K562 treated with DMSO at 1 percent for 12 hours (cell line): ENCODE results near the gene PSMD12. TPM values are rescaled to one million over a fixed set of nuclear protein-coding genes. Genes with fewer than 3 reads are reported as not detected.

ENCODE experiments used
- total RNA-seq: library from RNA; unstranded; fragments of 300-600 nt; gene quantifications from 2 replicates; pipeline ENCODE4 v1.2.3, GENCODE V29; 2022; ENCODE audit not compliant: insufficient read depth

The PSMD12 gene
- 29.4 and 61.4 TPM in 2 replicates for total RNA-seq

DNA sequence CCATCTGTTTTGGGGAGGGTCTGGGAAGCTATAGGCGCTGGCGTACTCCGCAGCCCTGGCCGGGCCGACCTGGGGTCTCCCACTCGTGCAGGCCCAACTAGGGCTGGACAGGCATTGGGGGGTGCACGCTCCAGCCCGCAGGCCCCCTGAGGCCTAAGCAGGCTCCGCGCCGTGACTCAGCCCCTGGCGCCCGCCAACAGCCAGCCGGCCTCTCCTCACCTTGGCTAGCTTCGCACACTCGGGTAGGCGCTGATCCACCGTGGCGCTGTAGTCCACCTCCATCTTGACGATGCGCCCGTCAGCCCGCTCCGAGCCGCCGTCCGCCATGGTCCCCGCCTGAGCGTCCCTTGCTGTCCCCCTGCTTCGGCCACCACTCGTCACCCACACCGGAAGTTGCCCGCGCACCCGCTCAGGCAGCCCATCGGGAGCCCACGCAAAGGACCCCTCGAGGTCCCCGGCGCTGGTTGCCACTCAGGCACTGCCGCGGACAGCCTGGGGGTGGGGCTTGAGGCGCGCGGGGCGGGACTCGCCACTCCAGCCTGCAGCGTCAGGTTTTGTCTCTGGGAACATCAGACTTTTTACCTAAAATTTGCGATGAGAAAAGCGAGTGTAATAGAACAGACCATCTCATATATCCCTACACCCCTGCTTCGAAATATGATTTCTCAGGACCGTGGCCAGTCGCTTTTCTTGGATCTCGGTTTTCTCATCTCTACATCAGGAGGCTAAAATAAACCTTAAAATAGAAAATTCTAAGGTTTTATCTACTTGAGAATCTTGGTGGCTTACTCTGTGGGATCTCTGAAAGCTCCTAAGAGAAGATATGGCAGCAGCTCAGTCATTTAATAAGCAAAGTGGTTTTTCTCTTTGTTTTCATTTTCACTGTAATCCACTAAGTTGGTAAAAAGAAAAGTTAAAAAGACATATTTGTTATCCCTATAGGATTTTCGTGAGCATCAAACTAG is at the start of gene PSMD12:
Gene PSMD12, minus strand, starts transcription at position 385 of the 965 bp plus-strand sequence. Its CDS starts 58 bp downstream, at position 327.

GRCh38 chr17:67376737-67377487 is 10.5 kb upstream of the PSMD12 start, which contains the start of gene PITPNC1:
Gene PITPNC1, plus strand, starts transcription at chr17:67377281.

Other genes with a start within 250 kb of the PSMD12 start
- 1.1 and 9.4 TPM in 2 replicates for gene HELZ, start 121.4 kb downstream of the PSMD12 start, total RNA-seq
- 0.67 and 0.96 TPM in 2 replicates for gene PITPNC1, start 10.7 kb upstream of the PSMD12 start, total RNA-seq